Common myeloid progenitor, CD34-positive (primary cell): ENCODE data around the gene SH2D7.

Experiments used
- CTCF ChIA-PET: fragments of 350-600 bp; sonication (Branson Sonifier 250); formaldehyde crosslinking; loops from one replicate; lab custom pipeline; 2021; ENCODE audit warnings: antibody characterized with exemption; lab: Charles Lee
- POLR2A ChIA-PET: fragments of 350-600 bp; sonication (Branson Sonifier 250); formaldehyde crosslinking; loops from one replicate; lab custom pipeline; 2021; ENCODE audit warnings: antibody characterized with exemption; lab: Charles Lee
- DNase-seq, 3 donors: peaks; one replicate each; pipeline versions ENCODE4 v3.0.0 to v3.0.0-alpha.2; 2013
- H3K27ac ChIP-seq, 2 experiments: 1 replicate in 1 of 2; 2 replicates in 1 of 2; pipeline ENCODE4 v1.7.0; 2013; ENCODE audit warnings: inconsistent platforms in 2 of 2, low read length in 2 of 2, mild to moderate bottlenecking in 2 of 2, low read depth in 1 of 2, moderate library complexity in 1 of 2; ENCODE audit not compliant: severe bottlenecking in 2 of 2, insufficient read depth in 1 of 2, poor library complexity in 1 of 2
- H3K27me3 ChIP-seq, 5 experiments: replicated peaks in 2 of 5; 1 replicate in 3 of 5; 2 replicates in 2 of 5; pipeline versions ENCODE4 v1.6.1 to v1.7.0; 2013; ENCODE audit warnings: low read length in 4 of 5, mild to moderate bottlenecking in 2 of 5, moderate library complexity in 2 of 5, inconsistent platforms in 1 of 5; ENCODE audit not compliant: insufficient read depth in 5 of 5, control insufficient read depth in 4 of 5
- H3K36me3 ChIP-seq, 4 experiments: 1 replicate in 2 of 4; 2 replicates in 2 of 4; pipeline versions ENCODE4 v1.6.1 to v1.7.0; 2013; ENCODE audit warnings: low read length in 3 of 4, control low read depth in 1 of 4, mild to moderate bottlenecking in 1 of 4; ENCODE audit not compliant: control insufficient read depth in 4 of 4, insufficient read depth in 4 of 4
- H3K4me1 ChIP-seq, 4 experiments: 1 replicate in 3 of 4; 2 replicates in 1 of 4; pipeline versions ENCODE4 v1.6.1 to v1.7.1; 2013; ENCODE audit warnings: low read length in 3 of 4, mild to moderate bottlenecking in 3 of 4, control low read depth in 1 of 4, inconsistent platforms in 1 of 4, moderate library complexity in 1 of 4; ENCODE audit not compliant: control insufficient read depth in 4 of 4, insufficient read depth in 4 of 4; ENCODE audit errors: control extremely low read depth in 1 of 4
- H3K4me3 ChIP-seq, 7 experiments: 1 replicate in 4 of 7; 2 replicates in 3 of 7; pipeline versions ENCODE4 v1.5.1 to v1.7.0; 2013; ENCODE audit warnings: mild to moderate bottlenecking in 7 of 7, low read length in 6 of 7, moderate library complexity in 6 of 7, inconsistent platforms in 2 of 7, low read depth in 2 of 7, control low read depth in 1 of 7; ENCODE audit not compliant: insufficient read depth in 4 of 7, control insufficient read depth in 1 of 7; ENCODE audit errors: extremely low read depth in 1 of 7
- H3K9me3 ChIP-seq, 5 experiments: 1 replicate in 4 of 5; 2 replicates in 1 of 5; pipeline versions ENCODE4 v1.6.1 to v1.7.1; 2013; ENCODE audit warnings: low read length in 4 of 5, mild to moderate bottlenecking in 2 of 5, inconsistent platforms in 1 of 5, low read depth in 1 of 5, moderate library complexity in 1 of 5; ENCODE audit not compliant: control insufficient read depth in 4 of 5, insufficient read depth in 2 of 5; ENCODE audit errors: control extremely low read depth in 1 of 5
- WGBS: methylation state at CpG from one replicate; pipeline ENCODE4 v1.1.5; 2013; ENCODE audit not compliant: insufficient coverage; 5-methylcytosine and 5-hydroxymethylcytosine counted together

SH2D7 gene

DNA sequence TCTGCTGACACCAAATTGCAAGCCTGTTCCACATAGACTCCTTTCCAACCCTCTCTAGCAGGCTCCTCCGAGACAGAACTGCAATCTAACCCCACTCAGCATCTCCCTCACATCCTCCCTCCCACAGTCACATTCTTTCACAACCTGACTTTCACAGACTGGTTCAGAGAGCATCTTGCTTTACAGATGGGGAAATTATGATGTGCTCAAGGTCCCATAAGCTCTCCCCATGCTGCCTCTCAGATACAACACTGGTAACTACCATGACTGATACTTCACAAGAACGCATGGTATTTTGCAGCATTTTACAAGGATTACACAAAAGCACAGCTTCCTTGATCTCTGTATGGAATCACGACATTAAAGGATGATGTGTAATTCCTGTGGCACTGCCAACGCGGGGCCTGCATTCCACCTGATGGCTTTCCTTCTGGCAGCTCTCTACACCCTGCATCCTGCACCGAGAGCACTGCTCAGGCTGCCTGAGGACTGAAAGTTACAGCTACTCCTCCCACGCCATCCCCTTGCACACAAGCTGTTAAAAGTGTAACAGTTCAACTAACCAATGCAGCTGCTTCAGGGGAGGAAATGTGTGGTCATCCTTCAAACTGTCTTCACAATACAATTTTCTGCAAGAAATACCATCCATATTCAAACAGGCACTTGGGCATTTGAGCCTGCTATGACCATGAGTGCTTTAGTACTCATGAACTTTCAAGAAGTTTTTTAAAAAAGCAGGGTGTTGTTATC, 42.5 kb upstream of the SH2D7 start:
- DNase-seq = peak in 2 of 3 donors; percentile 78 to 87
- peaks cover 2 to 36% (median 5%) of the 10 kb centered on the region in 4 experiments for H3K36me3 ChIP-seq
- POLR2A ChIA-PET = interaction anchor here (0.6 to 2.1 kb wide), 2 partner anchors 9 to 30 kb away, joined by 4 to 5 read pairs; no protein-coding TSS in a partner anchor
- WGBS = 7% methylated on average over 6 of the region's 7 CpGs
- peaks cover 57 to 98% (median 84%) of the 10 kb centered on the region in 4 experiments for H3K4me1 ChIP-seq
- CTCF ChIA-PET = interaction anchor here (0.8 to 6.1 kb wide), 12 partner anchors 8 to 145 kb away, joined by 3 to 62 read pairs (median 4); no protein-coding TSS in a partner anchor
- no peaks in the 10 kb centered on the region for H3K27me3 ChIP-seq
- H3K9me3 ChIP-seq = no peaks in the 10 kb centered on the region
- H3K27ac ChIP-seq = peak overlapping the region; percentile 3 to 52
- peak overlapping the region in 5 of 7 experiments; percentile 5 to 52 (median 9) for H3K4me3 ChIP-seq

DNA sequence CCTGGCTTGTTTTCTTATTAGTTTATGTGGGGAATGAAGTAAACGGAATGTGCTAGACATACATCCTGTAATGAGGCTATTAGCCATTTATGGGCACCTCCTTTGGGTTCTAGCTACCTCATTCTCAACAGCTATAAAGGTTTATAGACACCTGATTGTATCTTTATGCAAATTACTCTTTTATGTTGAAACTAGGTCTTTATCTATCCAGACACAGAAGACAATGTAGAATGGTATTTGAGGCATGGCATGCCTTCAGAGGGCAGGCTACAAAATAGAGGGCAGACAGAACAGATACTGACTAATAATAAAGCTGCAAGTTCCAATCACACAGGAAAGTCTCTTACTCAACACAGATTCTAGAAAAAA, 41.9 kb upstream of the SH2D7 start:
- no CpG with 5 or more reads among the region's 1 CpG for WGBS
- Histone ChIP-seq H3K4me3 (peak overlapping the region in 4 of 7 experiments; percentile 9 to 52 (median 40)), H3K27me3 (no peaks in the 10 kb centered on the region), H3K36me3 (peaks cover 2 to 39% (median 5%) of the 10 kb centered on the region in 4 experiments), H3K27ac (peak overlapping the region; percentile 3 to 52), H3K4me1 (peaks cover 53 to 98% (median 86%) of the 10 kb centered on the region in 4 experiments), H3K9me3 (no peaks in the 10 kb centered on the region)
- ChIA-PET CTCF (interaction anchor here (0.9 to 6.1 kb wide), 12 partner anchors 9 to 145 kb away, joined by 3 to 62 read pairs (median 4); no protein-coding TSS in a partner anchor), POLR2A (interaction anchor here (1.0 to 2.1 kb wide), 2 partner anchors 9 to 31 kb away, joined by 3 to 4 read pairs; no protein-coding TSS in a partner anchor)
- no peak for DNase-seq

DNA sequence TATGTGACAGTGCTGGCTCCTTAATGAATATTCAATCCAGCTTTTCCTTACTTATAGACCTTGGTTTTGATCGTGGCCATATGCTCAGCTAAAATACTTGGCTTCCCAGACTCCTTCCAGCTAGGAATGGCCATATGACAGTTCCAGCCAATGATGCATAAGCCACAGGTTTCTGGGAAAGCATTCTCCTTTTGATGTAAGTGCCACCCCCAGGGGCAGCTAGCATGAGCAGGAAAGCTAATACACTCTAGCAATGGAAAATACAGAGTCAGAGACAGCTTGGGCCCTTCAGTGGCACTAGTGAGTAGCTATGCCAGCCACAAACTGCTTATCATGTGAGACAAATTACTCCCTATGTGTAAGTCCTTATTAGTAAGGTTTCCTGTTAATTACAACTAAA, 41.5 kb upstream of the SH2D7 start:
- Histone ChIP-seq H3K4me3 (peak overlapping the region in 3 of 7 experiments; percentile 9 to 38 (median 33)), H3K27me3 (no peaks in the 10 kb centered on the region), H3K36me3 (peaks cover 2 to 39% (median 5%) of the 10 kb centered on the region in 4 experiments), H3K4me1 (peaks cover 56 to 99% (median 88%) of the 10 kb centered on the region in 4 experiments), H3K9me3 (no peaks in the 10 kb centered on the region), H3K27ac (peak overlapping the region; percentile 38 to 52)
- ChIA-PET POLR2A (interaction anchor here (1.0 to 2.1 kb wide), 2 partner anchors 8 to 32 kb away, joined by 3 to 4 read pairs; no protein-coding TSS in a partner anchor), CTCF (interaction anchor here (0.9 to 6.1 kb wide), 10 partner anchors 9 to 144 kb away, joined by 3 to 62 read pairs (median 6); no protein-coding TSS in a partner anchor)
- WGBS = 92% methylated on average over 1 of the region's 1 CpG
- DNase-seq = peak in 2 of 3 donors; percentile 46 to 61

DNA sequence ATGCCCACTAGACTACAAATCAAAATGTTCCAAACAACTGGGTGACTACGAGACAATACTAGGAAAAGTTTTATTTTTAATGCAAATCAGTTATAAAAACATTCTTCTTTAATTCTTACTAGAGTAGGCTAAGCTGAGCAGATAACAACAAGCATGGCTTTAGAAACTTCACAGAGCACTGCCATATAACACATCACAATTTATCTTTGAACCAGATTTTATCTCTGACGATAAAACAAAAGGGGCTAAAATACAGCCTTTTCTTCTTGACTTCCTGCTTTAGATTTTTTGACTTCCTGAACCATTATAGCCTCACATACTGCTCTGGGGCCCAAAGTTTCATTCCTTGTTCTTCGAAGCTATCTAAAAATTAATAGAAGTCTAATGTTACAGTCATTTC, 40.8 kb upstream of the SH2D7 start:
- no peak for DNase-seq
- H3K4me1 ChIP-seq = peaks cover 61 to 99% (median 91%) of the 10 kb centered on the region in 4 experiments
- H3K9me3 ChIP-seq = no peaks in the 10 kb centered on the region
- no peaks in the 10 kb centered on the region for H3K27me3 ChIP-seq
- ChIA-PET CTCF (interaction anchor here (0.7 to 6.1 kb wide), 9 partner anchors 9 to 57 kb away, joined by 3 to 62 read pairs (median 5); no protein-coding TSS in a partner anchor), POLR2A (interaction anchor here (1.0 to 2.1 kb wide), 2 partner anchors 8 to 10 kb away, joined by 4 to 5 read pairs; no protein-coding TSS in a partner anchor)
- H3K27ac ChIP-seq = peak overlapping the region; percentile 35 to 64
- WGBS = 0% methylated on average over 1 of the region's 3 CpGs
- peak overlapping the region in 1 of 7 experiments; percentile 36 for H3K4me3 ChIP-seq
- H3K36me3 ChIP-seq = peaks cover 2 to 39% (median 5%) of the 10 kb centered on the region in 4 experiments

DNA sequence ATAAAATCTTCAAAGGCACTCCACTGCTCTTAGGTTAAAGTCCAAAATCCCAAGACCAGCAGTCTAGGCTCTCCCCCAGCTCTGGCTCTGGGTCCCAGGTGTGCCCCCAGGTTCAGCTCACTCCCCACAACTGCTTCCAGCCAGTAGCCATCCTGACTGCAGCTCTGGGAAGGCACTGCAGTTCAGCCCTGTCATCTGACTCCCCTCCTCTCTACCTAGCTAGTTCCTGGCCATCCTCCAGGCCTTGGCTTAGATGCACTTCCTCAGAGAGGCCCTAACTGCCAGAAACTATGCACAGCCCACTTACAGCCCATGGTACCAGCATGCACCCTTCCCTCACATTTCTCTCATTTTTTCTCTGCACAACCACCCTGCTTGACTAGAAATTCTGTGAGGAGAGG, 40.4 kb upstream of the SH2D7 start:
- no peaks in the 10 kb centered on the region for H3K9me3 ChIP-seq
- H3K27me3 ChIP-seq = no peaks in the 10 kb centered on the region
- ChIA-PET POLR2A (interaction anchor here (1.0 kb wide), 1 partner anchor 10 kb away, joined by 5 read pairs; no protein-coding TSS in a partner anchor), CTCF (interaction anchor here (0.7 to 6.1 kb wide), 7 partner anchors 8 to 45 kb away, joined by 3 to 62 read pairs (median 5); no protein-coding TSS in a partner anchor)
- no peak for DNase-seq
- H3K27ac ChIP-seq = peak overlapping the region in 1 of 2 experiments; percentile 64
- peaks cover 60 to 99% (median 91%) of the 10 kb centered on the region in 4 experiments for H3K4me1 ChIP-seq
- H3K36me3 ChIP-seq = peaks cover 2 to 38% (median 5%) of the 10 kb centered on the region in 4 experiments
- H3K4me3 ChIP-seq = peak overlapping the region in 2 of 7 experiments; percentile 36 to 49

DNA sequence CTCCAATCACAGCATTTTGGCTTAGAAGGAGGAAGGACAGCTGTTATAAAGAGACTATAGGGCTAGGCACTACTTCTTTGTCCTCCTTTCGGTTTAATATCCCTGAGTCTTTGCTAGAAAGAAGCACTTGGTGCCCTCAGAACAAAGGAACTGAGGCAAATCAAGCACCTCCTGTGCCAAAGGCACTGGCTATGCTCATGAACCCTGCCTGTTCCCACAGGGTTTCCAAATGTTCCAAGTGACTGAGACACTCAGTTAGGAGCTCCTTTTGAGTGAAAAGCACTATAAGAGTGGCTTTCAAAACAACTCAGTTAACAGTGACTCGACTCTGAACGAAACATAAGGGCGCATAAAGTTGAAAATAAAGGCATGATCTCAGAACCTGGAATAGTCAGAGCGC, 39.8 kb upstream of the SH2D7 start:
- H3K27me3 ChIP-seq = no peaks in the 10 kb centered on the region
- 100% methylated on average over 1 of the region's 5 CpGs for WGBS
- H3K9me3 ChIP-seq = no peaks in the 10 kb centered on the region
- H3K27ac ChIP-seq = peak overlapping the region in 1 of 2 experiments; percentile 64
- peaks cover 2 to 38% (median 5%) of the 10 kb centered on the region in 4 experiments for H3K36me3 ChIP-seq
- POLR2A ChIA-PET = interaction anchor here (1.0 kb wide), 1 partner anchor 9 kb away, joined by 5 read pairs; no protein-coding TSS in a partner anchor
- DNase-seq = no peak
- CTCF ChIA-PET = interaction anchor here (0.7 to 6.1 kb wide), 5 partner anchors 11 to 33 kb away, joined by 3 to 62 read pairs (median 5); no protein-coding TSS in a partner anchor
- peaks cover 58 to 99% (median 90%) of the 10 kb centered on the region in 4 experiments for H3K4me1 ChIP-seq
- peak overlapping the region in 1 of 7 experiments; percentile 36 for H3K4me3 ChIP-seq
